HFF-Myc (cell line): ENCODE measurements around the gene PRICKLE2.

ENCODE experiments used
- DNase-seq: peaks from one replicate; pipeline ENCODE4 v3.0.0-alpha.2; 2011; ENCODE audit warnings: low read depth; ENCODE audit errors: extremely low read depth
- H3K4me3 ChIP-seq: replicated peaks from 2 replicates; pipeline ENCODE4 v1.5.1; 2011; ENCODE audit warnings: low read depth, mild to moderate bottlenecking, control low read depth, low read length
- CTCF ChIP-seq: IDR thresholded peaks from 2 replicates; pipeline ENCODE4 v1.5.1; 2012; ENCODE audit warnings: mild to moderate bottlenecking, low read depth, low read length, control low read depth; ENCODE audit errors: missing control alignments

PRICKLE2 gene

DNA sequence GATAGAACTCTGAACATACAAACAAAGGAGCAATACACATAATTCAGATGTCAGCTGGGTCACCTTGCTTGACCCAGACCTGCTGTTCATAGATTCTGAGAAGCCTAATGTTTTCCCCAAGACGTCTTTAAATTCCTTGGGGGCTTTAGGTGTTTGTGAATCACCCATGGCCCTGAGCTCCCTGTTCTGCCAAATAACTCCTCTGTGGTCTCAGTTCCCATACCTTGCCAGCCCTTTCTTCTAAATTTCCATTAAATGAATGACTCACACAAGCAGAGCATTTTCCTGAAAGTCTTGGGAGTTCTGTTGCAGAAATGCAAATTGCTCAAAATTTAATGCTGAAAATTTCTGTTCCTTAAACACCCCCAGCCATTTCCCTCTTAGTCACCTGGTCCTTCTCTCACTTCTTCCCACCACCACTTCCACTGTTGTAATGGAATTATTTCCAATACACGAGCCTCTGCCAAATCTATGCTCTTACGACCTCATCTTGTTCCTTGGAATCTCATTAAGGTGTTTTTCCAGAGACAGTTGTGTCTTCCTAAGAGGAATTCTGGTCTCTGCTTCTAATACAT, 168.6 kb downstream of the PRICKLE2 start:
- DNase-seq: no peak
- no peak overlapping the region for H3K4me3 ChIP-seq
- TF ChIP-seq CTCF: no peak

DNA sequence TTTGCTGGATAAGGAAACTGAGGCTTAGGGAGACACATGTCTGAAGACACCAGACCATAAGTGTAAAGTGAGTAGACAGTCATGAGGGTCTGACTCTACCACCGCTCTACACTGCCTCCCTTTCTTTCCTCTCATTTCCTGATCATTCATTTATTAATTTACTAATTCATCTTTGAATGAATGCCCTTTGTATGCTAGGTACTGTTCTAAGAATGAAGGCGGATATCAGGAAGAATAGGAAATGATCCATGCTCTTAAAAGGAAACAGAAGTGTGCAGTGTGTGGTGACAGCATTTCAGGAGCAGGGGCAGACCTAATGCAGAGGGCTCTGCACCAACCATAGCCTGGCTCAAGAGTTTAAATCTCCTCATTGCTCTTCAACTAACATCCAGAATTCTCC, 170.2 kb downstream of the PRICKLE2 start:
- H3K4me3 ChIP-seq: no peak overlapping the region
- no peak for DNase-seq
- TF ChIP-seq CTCF: no peak

- no peak overlapping the region for H3K4me3 ChIP-seq
- TF ChIP-seq CTCF: no peak
- no peak for DNase-seq
Measured at GRCh38 chr3:64054488-64054887, 170.8 kb downstream of the PRICKLE2 start.

DNA sequence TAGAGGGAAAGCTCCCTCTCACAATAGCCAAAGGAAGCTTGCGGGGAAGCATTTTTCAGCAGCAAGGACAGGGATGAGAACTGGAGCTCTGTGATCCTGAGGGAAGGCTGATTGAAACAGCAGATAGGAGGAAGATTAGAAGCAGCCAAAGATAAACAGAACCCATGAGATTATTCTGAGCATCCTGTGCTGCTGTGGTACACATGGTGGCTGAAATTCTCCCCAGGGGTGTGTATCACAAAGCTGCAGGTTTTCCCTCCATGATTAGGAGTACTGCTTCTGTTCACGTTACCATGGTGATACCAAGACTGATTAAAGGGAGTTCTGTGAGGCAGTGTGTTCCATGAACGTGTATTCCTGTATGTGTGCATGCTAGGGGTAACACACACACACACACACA, 171.7 kb downstream of the PRICKLE2 start:
- no peak for TF ChIP-seq CTCF
- no peak for DNase-seq
- H3K4me3 ChIP-seq: no peak overlapping the region

DNA sequence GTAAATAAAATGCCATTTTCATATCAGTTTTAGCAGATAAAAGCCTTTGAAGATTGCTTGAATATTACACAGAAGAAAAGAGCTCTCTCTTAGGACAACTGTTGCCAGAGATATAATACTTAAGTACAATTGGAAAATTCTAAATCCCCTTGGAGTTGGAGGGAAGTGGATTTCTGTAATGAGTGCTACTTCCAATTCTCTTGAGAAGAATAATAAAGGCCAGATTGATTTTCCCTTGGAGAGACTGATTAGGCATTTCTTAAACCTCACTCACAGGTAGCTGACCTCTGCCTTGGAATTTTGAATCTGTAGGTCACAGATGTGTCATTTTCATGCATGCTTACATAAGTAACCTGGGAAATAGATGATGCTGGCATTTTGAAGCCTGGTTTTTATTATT, 172.1 kb downstream of the PRICKLE2 start:
- DNase-seq: no peak
- TF ChIP-seq CTCF: no peak
- no peak overlapping the region for H3K4me3 ChIP-seq

DNA sequence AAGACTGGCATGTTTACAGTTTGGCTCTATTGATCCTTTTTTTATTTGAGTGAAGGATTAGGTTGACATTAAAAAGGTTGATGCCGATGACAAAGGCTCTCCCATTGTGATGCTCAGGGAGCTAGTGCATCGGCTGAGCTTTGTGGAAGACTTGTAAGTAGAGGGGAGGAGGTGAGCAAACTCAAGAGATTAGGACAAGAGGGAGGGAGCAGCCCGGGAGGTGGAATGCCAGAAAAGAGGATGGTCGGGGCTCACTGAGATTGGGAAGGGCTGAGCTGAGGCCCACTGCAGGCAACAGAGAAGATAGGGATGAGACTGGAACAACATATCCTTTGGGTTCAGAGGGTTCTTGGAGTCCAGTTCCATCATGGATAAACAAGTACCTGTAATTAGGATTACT, 175.4 kb downstream of the PRICKLE2 start:
- no peak for DNase-seq
- no peak for TF ChIP-seq CTCF
- H3K4me3 ChIP-seq: no peak overlapping the region

DNA sequence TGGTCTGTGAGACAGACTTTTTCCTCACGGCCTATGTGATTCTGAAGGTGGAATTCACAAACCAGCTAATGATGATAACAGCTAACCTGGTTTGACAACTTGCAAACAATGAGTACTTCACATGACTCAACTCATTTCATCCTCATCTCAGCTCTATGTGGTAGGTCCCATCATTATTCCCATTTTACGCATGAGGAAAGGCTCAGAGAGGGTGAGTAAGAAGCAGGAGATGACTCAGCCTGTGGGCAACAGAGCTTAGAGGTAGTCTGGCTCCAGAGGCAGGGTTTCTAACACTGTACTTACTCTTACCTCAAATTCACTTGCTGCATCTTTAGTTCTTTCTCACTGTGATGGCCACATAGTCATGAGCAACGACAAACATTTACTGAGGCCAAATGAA, 176.1 kb downstream of the PRICKLE2 start:
- no peak for DNase-seq
- no peak overlapping the region for H3K4me3 ChIP-seq
- no peak for TF ChIP-seq CTCF
